SK-N-SH (cell line): ENCODE data around the gene NAPB.

ENCODE experiments used
- CHD2 ChIP-seq: fragments of 150-350 bp; IDR thresholded peaks from 2 replicates; pipeline ENCODE4 v1.6.1; 2018; ENCODE audit warnings: low read length; ENCODE audit not compliant: partially characterized antibody
- EP300 ChIP-seq, 2 experiments: IDR thresholded peaks; 2 replicates each; pipeline versions ENCODE4 v1.4.0 to v1.6.1; 2012; ENCODE audit warnings: borderline replicate concordance in 1 of 2, low read depth in 1 of 2, low read length in 1 of 2
- GABPA ChIP-seq: IDR thresholded peaks from 2 replicates; pipeline ENCODE4 v1.4.0; 2012; ENCODE audit warnings: low read depth, mild to moderate bottlenecking
- JUND ChIP-seq: IDR thresholded peaks from 2 replicates; pipeline ENCODE4 v1.4.0; 2012
- MAX ChIP-seq: IDR thresholded peaks from 2 replicates; pipeline ENCODE4 v1.4.0; 2012; ENCODE audit warnings: low read depth
- PBX3 ChIP-seq: IDR thresholded peaks from 2 replicates; pipeline ENCODE4; 2012
- RAD21 ChIP-seq: IDR thresholded peaks from 2 replicates; pipeline ENCODE4 v1.6.1; 2012; ENCODE audit warnings: mild to moderate bottlenecking, low read length
- SIN3A ChIP-seq: IDR thresholded peaks from 2 replicates; pipeline ENCODE4 v1.6.1; 2012; ENCODE audit warnings: low read depth, mild to moderate bottlenecking, low read length, moderate library complexity, borderline replicate concordance
- TAF1 ChIP-seq: IDR thresholded peaks from 2 replicates; pipeline ENCODE4 v1.6.1; 2012; ENCODE audit warnings: low read depth, mild to moderate bottlenecking, low read length, moderate library complexity, borderline replicate concordance
- YY1 ChIP-seq: IDR thresholded peaks from 2 replicates; pipeline ENCODE4 v1.4.0; 2012; ENCODE audit warnings: low read depth, mild to moderate bottlenecking
- TF ChIP-seq, protein P1 (sequence below): fragments of 200-600 bp; sonication (generic); IDR thresholded peaks from 2 replicates; pipeline ENCODE4 v1.6.1; 2017; ENCODE audit warnings: antibody characterized with exemption, mild to moderate bottlenecking, moderate library complexity
- TF ChIP-seq, protein P2 (sequence below): IDR thresholded peaks from 2 replicates; pipeline ENCODE4 v1.6.1; 2012; ENCODE audit warnings: mild to moderate bottlenecking, low read depth, low read length, moderate library complexity

- no peak for TF ChIP-seq JUND
- TF ChIP-seq, protein P1, sequence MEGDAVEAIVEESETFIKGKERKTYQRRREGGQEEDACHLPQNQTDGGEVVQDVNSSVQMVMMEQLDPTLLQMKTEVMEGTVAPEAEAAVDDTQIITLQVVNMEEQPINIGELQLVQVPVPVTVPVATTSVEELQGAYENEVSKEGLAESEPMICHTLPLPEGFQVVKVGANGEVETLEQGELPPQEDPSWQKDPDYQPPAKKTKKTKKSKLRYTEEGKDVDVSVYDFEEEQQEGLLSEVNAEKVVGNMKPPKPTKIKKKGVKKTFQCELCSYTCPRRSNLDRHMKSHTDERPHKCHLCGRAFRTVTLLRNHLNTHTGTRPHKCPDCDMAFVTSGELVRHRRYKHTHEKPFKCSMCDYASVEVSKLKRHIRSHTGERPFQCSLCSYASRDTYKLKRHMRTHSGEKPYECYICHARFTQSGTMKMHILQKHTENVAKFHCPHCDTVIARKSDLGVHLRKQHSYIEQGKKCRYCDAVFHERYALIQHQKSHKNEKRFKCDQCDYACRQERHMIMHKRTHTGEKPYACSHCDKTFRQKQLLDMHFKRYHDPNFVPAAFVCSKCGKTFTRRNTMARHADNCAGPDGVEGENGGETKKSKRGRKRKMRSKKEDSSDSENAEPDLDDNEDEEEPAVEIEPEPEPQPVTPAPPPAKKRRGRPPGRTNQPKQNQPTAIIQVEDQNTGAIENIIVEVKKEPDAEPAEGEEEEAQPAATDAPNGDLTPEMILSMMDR = no peak
- TF ChIP-seq SIN3A = no peak
- TF ChIP-seq, protein P2, sequence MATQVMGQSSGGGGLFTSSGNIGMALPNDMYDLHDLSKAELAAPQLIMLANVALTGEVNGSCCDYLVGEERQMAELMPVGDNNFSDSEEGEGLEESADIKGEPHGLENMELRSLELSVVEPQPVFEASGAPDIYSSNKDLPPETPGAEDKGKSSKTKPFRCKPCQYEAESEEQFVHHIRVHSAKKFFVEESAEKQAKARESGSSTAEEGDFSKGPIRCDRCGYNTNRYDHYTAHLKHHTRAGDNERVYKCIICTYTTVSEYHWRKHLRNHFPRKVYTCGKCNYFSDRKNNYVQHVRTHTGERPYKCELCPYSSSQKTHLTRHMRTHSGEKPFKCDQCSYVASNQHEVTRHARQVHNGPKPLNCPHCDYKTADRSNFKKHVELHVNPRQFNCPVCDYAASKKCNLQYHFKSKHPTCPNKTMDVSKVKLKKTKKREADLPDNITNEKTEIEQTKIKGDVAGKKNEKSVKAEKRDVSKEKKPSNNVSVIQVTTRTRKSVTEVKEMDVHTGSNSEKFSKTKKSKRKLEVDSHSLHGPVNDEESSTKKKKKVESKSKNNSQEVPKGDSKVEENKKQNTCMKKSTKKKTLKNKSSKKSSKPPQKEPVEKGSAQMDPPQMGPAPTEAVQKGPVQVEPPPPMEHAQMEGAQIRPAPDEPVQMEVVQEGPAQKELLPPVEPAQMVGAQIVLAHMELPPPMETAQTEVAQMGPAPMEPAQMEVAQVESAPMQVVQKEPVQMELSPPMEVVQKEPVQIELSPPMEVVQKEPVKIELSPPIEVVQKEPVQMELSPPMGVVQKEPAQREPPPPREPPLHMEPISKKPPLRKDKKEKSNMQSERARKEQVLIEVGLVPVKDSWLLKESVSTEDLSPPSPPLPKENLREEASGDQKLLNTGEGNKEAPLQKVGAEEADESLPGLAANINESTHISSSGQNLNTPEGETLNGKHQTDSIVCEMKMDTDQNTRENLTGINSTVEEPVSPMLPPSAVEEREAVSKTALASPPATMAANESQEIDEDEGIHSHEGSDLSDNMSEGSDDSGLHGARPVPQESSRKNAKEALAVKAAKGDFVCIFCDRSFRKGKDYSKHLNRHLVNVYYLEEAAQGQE = no peak
- no peak for TF ChIP-seq RAD21
- no peak for TF ChIP-seq YY1
- no peak for TF ChIP-seq EP300 (IDR thresholded peaks at IDR 0.05; ENCODE audit: borderline replicate concordance in 1 of 2, low read depth in 1 of 2, low read length in 1 of 2)
- TF ChIP-seq GABPA = no peak
- TF ChIP-seq TAF1 = no peak
- no peak for TF ChIP-seq CHD2
- TF ChIP-seq PBX3 = no peak
- TF ChIP-seq MAX = no peak
Observed at GRCh38 chr20:23417861-23418260, 3.4 kb downstream of the NAPB start.
